Hepatocyte (in vitro differentiated cells): ENCODE data around the gene SART1. TPM values are rescaled to one million over a fixed set of nuclear protein-coding genes. Genes with fewer than 3 reads are reported as not detected.
"Not testable (repeated sequence)": the region's sequence is repeated elsewhere in the genome, so short reads cannot be mapped to it uniquely, and the experiment has no call there.

Source experiments
- DNase-seq: peaks from one replicate; pipeline ENCODE4 v3.0.0-alpha.2; 2016; ENCODE audit warnings: low spot score
- H2AFZ ChIP-seq: fragments of 200-600 bp; sonication (generic); 2 replicates; pipeline ENCODE4 v1.6.0; 2016; ENCODE audit warnings: antibody characterized with exemption, mild to moderate bottlenecking
- H3K27ac ChIP-seq: fragments of 200-600 bp; sonication (generic); 2 replicates; pipeline ENCODE4 v1.5.1; 2016; ENCODE audit warnings: mild to moderate bottlenecking
- H3K27me3 ChIP-seq: fragments of 200-600 bp; sonication (generic); 2 replicates; pipeline ENCODE4 v1.6.1; 2016
- H3K36me3 ChIP-seq: fragments of 200-600 bp; sonication (generic); replicated peaks from 2 replicates; pipeline ENCODE4 v1.5.1; 2016; ENCODE audit warnings: low read depth; ENCODE audit not compliant: insufficient read depth
- H3K4me1 ChIP-seq: fragments of 200-600 bp; sonication (generic); 2 replicates; pipeline ENCODE4 v1.5.1; 2016; ENCODE audit warnings: mild to moderate bottlenecking, moderate library complexity; ENCODE audit not compliant: insufficient read depth
- H3K4me2 ChIP-seq: fragments of 200-600 bp; sonication (generic); 2 replicates; pipeline ENCODE4 v1.6.0; 2016
- H3K4me3 ChIP-seq: fragments of 200-600 bp; sonication (generic); 2 replicates; pipeline ENCODE4 v1.5.1; 2016; ENCODE audit warnings: mild to moderate bottlenecking
- H3K79me2 ChIP-seq: fragments of 200-600 bp; sonication (generic); 2 replicates; pipeline ENCODE4 v1.6.0; 2017; ENCODE audit warnings: mild to moderate bottlenecking
- H3K9me2 ChIP-seq: fragments of 200-600 bp; sonication (generic); replicated peaks from 2 replicates; pipeline ENCODE4 v1.6.0; 2017; ENCODE audit warnings: mild to moderate bottlenecking; ENCODE audit not compliant: insufficient read depth
- H3K9me3 ChIP-seq: fragments of 200-600 bp; sonication (generic); 2 replicates; pipeline ENCODE4 v1.5.1; 2016; ENCODE audit warnings: low read depth, mild to moderate bottlenecking
- H4K20me1 ChIP-seq: fragments of 200-600 bp; sonication (generic); 2 replicates; pipeline ENCODE4 v1.6.0; 2016; ENCODE audit warnings: mild to moderate bottlenecking; ENCODE audit not compliant: insufficient read depth, poor library complexity, severe bottlenecking
- CTCF ChIP-seq: fragments of 200-600 bp; sonication (generic); IDR thresholded peaks from 2 replicates; pipeline ENCODE4 v1.5.1; 2016; ENCODE audit warnings: antibody characterized with exemption, mild to moderate bottlenecking; ENCODE audit not compliant: poor library complexity
- EZH2 ChIP-seq: fragments of 200-600 bp; sonication (generic); IDR thresholded peaks from 2 replicates; pipeline ENCODE4 v1.6.1; 2016; ENCODE audit warnings: antibody characterized with exemption, mild to moderate bottlenecking, borderline replicate concordance
- EZH2phosphoT487 ChIP-seq: fragments of 200-600 bp; sonication (generic); IDR thresholded peaks from one replicate; pipeline ENCODE4 v1.6.1; 2018; ENCODE audit warnings: antibody characterized with exemption, mild to moderate bottlenecking, low read depth, moderate library complexity; ENCODE audit not compliant: unreplicated experiment, severe bottlenecking
- WGBS: methylation state at CpG from one replicate; pipeline ENCODE4 v1.1.6; 2016; ENCODE audit warnings: low lambda C conversion rate; ENCODE audit errors: missing lambda C conversion rate; 5-methylcytosine and 5-hydroxymethylcytosine counted together
- polyA plus RNA-seq: library from polyadenylated mRNA; unstranded; fragments of >200 nt; fragmentation: Nextera tagmentation; extraction: Ambion mirVana; gene quantifications from 2 replicates; pipeline ENCODE4 v1.2.1, GENCODE V29; 2016
- total RNA-seq: library from RNA; depleted of rRNA; stranded (reverse); fragments of >200 nt; gene quantifications from 2 replicates; pipeline ENCODE4 v1.2.3, GENCODE V29; 2014

The SART1 gene
- total and polyA plus RNA-seq, 2 experiments from 2014 or later = 32.5 to 34.1 TPM

- Histone ChIP-seq H3K9me3 (no peaks in the 10 kb centered on the region), H3K4me1 (no peaks in the 10 kb centered on the region), H3K36me3 (no peaks in the 10 kb centered on the region), H4K20me1 (no peaks in the 10 kb centered on the region), H3K9me2 (no peaks in the 10 kb centered on the region), H3K79me2 (peaks cover 10% of the 10 kb centered on the region), H2AFZ (no peak overlapping the region), H3K27me3 (peaks cover 22% of the 10 kb centered on the region), H3K4me3 (no peak overlapping the region), H3K4me2 (no peak overlapping the region), H3K27ac (no peak overlapping the region)
- no peak for TF ChIP-seq CTCF
- no peak for TF ChIP-seq EZH2phosphoT487
- TF ChIP-seq EZH2 = no peak
- no peak for DNase-seq
- WGBS = 59% methylated on average over 10 of the region's 10 CpGs
These were observed 47.1 kb downstream of the SART1 start for GRCh38 chr11:66008468-66009101.

GRCh38 chr11:66010036-66010435, 48.5 kb downstream of the SART1 start:
- not testable (repeated sequence) for H2AFZ ChIP-seq, DNase-seq, H3K9me2 ChIP-seq, H3K36me3 ChIP-seq, H3K9me3 ChIP-seq, H3K4me2 ChIP-seq, H3K4me1 ChIP-seq, H3K27ac ChIP-seq, H4K20me1 ChIP-seq, H3K79me2 ChIP-seq, H3K4me3 ChIP-seq
- 62% methylated on average over 4 of the region's 4 CpGs for WGBS
- H3K27me3 ChIP-seq = peaks cover 22% of the 10 kb centered on the region

- H3K27ac ChIP-seq = no peak overlapping the region
- no peaks in the 10 kb centered on the region for H3K4me1 ChIP-seq
- H3K9me3 ChIP-seq = no peaks in the 10 kb centered on the region
- DNase-seq = peak; percentile 73
- H3K9me2 ChIP-seq = no peaks in the 10 kb centered on the region
- TF ChIP-seq EZH2phosphoT487 (no peak), CTCF (no peak), EZH2 (no peak)
- H3K27me3 ChIP-seq = peaks cover 22% of the 10 kb centered on the region
- no peak overlapping the region for H2AFZ ChIP-seq
- no peaks in the 10 kb centered on the region for H4K20me1 ChIP-seq
- no peaks in the 10 kb centered on the region for H3K36me3 ChIP-seq
- no peaks in the 10 kb centered on the region for H3K79me2 ChIP-seq
- WGBS = 47% methylated on average over 13 of the region's 14 CpGs
- peak overlapping the region; percentile 56 for H3K4me2 ChIP-seq
- no peak overlapping the region for H3K4me3 ChIP-seq
These were observed 49.8 kb downstream of the SART1 start for GRCh38 chr11:66011239-66011784.

GRCh38 chr11:66011785-66012303, 50.3 kb downstream of the SART1 start, which contains the start of gene CST6:
Gene CST6 (plus strand): TSS chr11:66012008. CDS start chr11:66012045, 37 bp downstream.
- Histone ChIP-seq H3K36me3 (no peaks in the 10 kb centered on the region), H3K9me3 (no peaks in the 10 kb centered on the region), H3K27me3 (peaks cover 22% of the 10 kb centered on the region), H2AFZ (no peak within 1 kb of the TSS), H3K4me1 (no peaks in the 10 kb centered on the region), H3K4me3 (no peak within 1 kb of the TSS), H3K79me2 (no peaks in the 10 kb centered on the region), H3K9me2 (no peaks in the 10 kb centered on the region), H3K27ac (no peak within 1 kb of the TSS), H4K20me1 (no peaks in the 10 kb centered on the region), H3K4me2 (peak within 1 kb of the TSS; percentile 56)
- TF ChIP-seq CTCF (no peak), EZH2phosphoT487 (peak; percentile 40), EZH2 (peak; percentile 77)
- no peak for DNase-seq
- WGBS = 31% methylated on average over 44 of the region's 61 CpGs
